Vein endothelial cell (primary cell): ENCODE results near the gene E2F8. TPM values are rescaled to one million over a fixed set of nuclear protein-coding genes. Genes with fewer than 3 reads are reported as not detected.

Source experiments
- total RNA-seq: library from RNA; depleted of rRNA; stranded (reverse); fragments of >200 nt; gene quantifications from 2 replicates; pipeline ENCODE4 v1.2.3, GENCODE V29; 2012

The E2F8 gene
- total RNA-seq, result 2.9 and 7.5 TPM in 2 replicates

GRCh38 chr11:19240420-19241259 lies at the start of gene E2F8:
Gene E2F8 (minus strand): TSS chr11:19240945. CDS start chr11:19240121, 824 bp downstream.

GRCh38 chr11:19201737-19202605 lies 38.8 kb downstream of the E2F8 start, which contains the start of gene CSRP3:
Gene CSRP3 (minus strand): TSS chr11:19201983. CDS start chr11:19192448, 9,535 bp downstream.

Other genes starting within 250 kb of the E2F8 start
- not detected in 2 replicates for gene MRGPRX2, start 180.2 kb downstream of the E2F8 start, total RNA-seq
- gene ZDHHC13, start 123.8 kb downstream of the E2F8 start, total RNA-seq, result 46.4 and 80.3 TPM in 2 replicates
- not detected in 2 replicates for gene CSRP3, start 39.0 kb downstream of the E2F8 start, total RNA-seq